HCT116 (cell line): ENCODE measurements around the gene GMPPA. TPM values are rescaled to one million over a fixed set of nuclear protein-coding genes. Genes with fewer than 3 reads are reported as not detected.

Experiments used
- ATAC-seq: fragments of 200-7000 bp; cut with Tn5 transposase; 2 replicates; pipeline ENCODE4 v1.9.1; 2020; ENCODE audit warnings: mild to moderate bottlenecking, moderate library complexity
- BruUV-seq: library from RNA; stranded (reverse); fragments of 400-500 nt; replicated peaks from 2 replicates; lab custom pipeline; 2021; lab: Mats Ljungman, UMichigan
- CTCF ChIA-PET: fragments of 300-600 bp; sonication (Branson Sonifier 250); formaldehyde crosslinking; loops from one replicate; lab custom pipeline; 2021; ENCODE audit warnings: antibody characterized with exemption; lab: Charles Lee
- POLR2A ChIA-PET: fragments of 300-600, 350-600 bp; sonication (Branson Sonifier 250); formaldehyde crosslinking; loops from one replicate; lab custom pipeline; 2021; ENCODE audit warnings: antibody characterized with exemption; lab: Charles Lee
- RAD21 ChIA-PET, 2 experiments: fragments of 300-600 bp; sonication (Branson Sonifier 250); formaldehyde crosslinking; loops; one replicate each; lab custom pipeline; 2023; ENCODE audit warnings: low total read pairs in 2 of 2; ENCODE audit not compliant: uncharacterized antibody in 2 of 2, unreplicated experiment in 2 of 2, low non-redundant PET in 1 of 2; lab: Charles Lee
- DNase-seq: peaks from one replicate; pipeline ENCODE4 v3.0.0-alpha.2; 2010; ENCODE audit warnings: low read depth, low spot score
- H2AFZ ChIP-seq: fragments of 200-600 bp; shearing (Covaris generic), sonication (generic); 2 replicates; pipeline ENCODE4 v1.6.1; 2017; ENCODE audit warnings: low read depth, mixed run types, mixed read lengths, antibody characterized with exemption, low read length; ENCODE audit not compliant: poor library complexity, severe bottlenecking
- H3K27ac ChIP-seq: 2 replicates; pipeline ENCODE4 v1.5.1; 2012; ENCODE audit warnings: low read depth, low read length
- H3K27me3 ChIP-seq: fragments of 200-600 bp; sonication (generic); 2 replicates; pipeline ENCODE4 v1.6.1; 2016; ENCODE audit warnings: mixed run types, low read length, mixed read lengths; ENCODE audit not compliant: insufficient read depth
- H3K36me3 ChIP-seq, 2 experiments: fragments of 200-500 bp in 1 of 2; fragments of 200-600 bp in 1 of 2; sonication (Bioruptor generic) in 1 of 2; sonication (generic) in 1 of 2; 2 replicates each; pipeline versions ENCODE4 v1.5.1 to v1.6.1; 2014 to 2016; ENCODE audit warnings: low read length in 2 of 2, inconsistent platforms in 1 of 2, mixed read lengths in 1 of 2, mixed run types in 1 of 2; ENCODE audit not compliant: insufficient read depth in 2 of 2, control insufficient read depth in 1 of 2
- H3K4me1 ChIP-seq, 2 experiments: fragments of 200-600 bp in 1 of 2; sonication (generic) in 1 of 2; 2 replicates each; pipeline versions ENCODE4 v1.5.1 to v1.6.1; 2012 to 2017; ENCODE audit warnings: low read length in 2 of 2, inconsistent platforms in 1 of 2, mild to moderate bottlenecking in 1 of 2, mixed read lengths in 1 of 2, mixed run types in 1 of 2, moderate library complexity in 1 of 2; ENCODE audit not compliant: insufficient read depth in 2 of 2, control insufficient read depth in 1 of 2
- H3K4me2 ChIP-seq: fragments of 200-600 bp; sonication (generic); 2 replicates; pipeline ENCODE4 v1.6.1; 2017; ENCODE audit warnings: mixed run types, low read length, mixed read lengths
- H3K4me3 ChIP-seq, 2 experiments: fragments of 200-600 bp in 1 of 2; sonication (generic) in 1 of 2; replicated peaks in 1 of 2; 2 replicates each; pipeline ENCODE4 v1.5.1; 2011 to 2016; ENCODE audit warnings: low read length in 2 of 2, control low read depth in 1 of 2, low read depth in 1 of 2, mild to moderate bottlenecking in 1 of 2, mixed read lengths in 1 of 2, mixed run types in 1 of 2
- H3K79me2 ChIP-seq: fragments of 200-600 bp; sonication (generic); 2 replicates; pipeline ENCODE4 v1.6.1; 2017; ENCODE audit warnings: mild to moderate bottlenecking, mixed run types, low read length, moderate library complexity, mixed read lengths; ENCODE audit not compliant: insufficient read depth
- H3K9ac ChIP-seq: fragments of 200-600 bp; sonication (generic); 2 replicates; pipeline ENCODE4 v1.6.1; 2016; ENCODE audit warnings: low read length, mixed read lengths
- H3K9me2 ChIP-seq: fragments of 200-600 bp; sonication (generic), shearing (Covaris generic); 2 replicates; pipeline ENCODE4 v1.6.1; 2017; ENCODE audit warnings: mixed run types, mild to moderate bottlenecking, moderate library complexity; ENCODE audit not compliant: insufficient read depth
- H3K9me3 ChIP-seq, 2 experiments: fragments of 200-500 bp in 1 of 2; fragments of 200-600 bp in 1 of 2; sonication (Bioruptor generic) in 1 of 2; sonication (generic) in 1 of 2; 2 replicates each; pipeline ENCODE4 v1.6.1; 2014 to 2017; ENCODE audit warnings: low read length in 2 of 2, mixed read lengths in 2 of 2, inconsistent platforms in 1 of 2, low read depth in 1 of 2, mild to moderate bottlenecking in 1 of 2, mixed run types in 1 of 2, moderate library complexity in 1 of 2; ENCODE audit not compliant: control insufficient read depth in 1 of 2, insufficient read depth in 1 of 2
- H4K20me1 ChIP-seq: fragments of 200-600 bp; sonication (generic), shearing (Covaris generic); 2 replicates; pipeline ENCODE4 v1.6.1; 2017; ENCODE audit warnings: mixed run types, mild to moderate bottlenecking, moderate library complexity; ENCODE audit not compliant: insufficient read depth
- CBX3 ChIP-seq: IDR thresholded peaks from 2 replicates; pipeline ENCODE4 v1.6.1; 2012; ENCODE audit warnings: low read depth
- EGR1 ChIP-seq: IDR thresholded peaks from 2 replicates; pipeline ENCODE4 v1.6.1; 2012; ENCODE audit warnings: low read depth
- ELF1 ChIP-seq: IDR thresholded peaks from 2 replicates; pipeline ENCODE4 v1.6.1; 2012; ENCODE audit warnings: low read depth, borderline replicate concordance
- EZH2 ChIP-seq: fragments of 200-600 bp; sonication (generic); IDR thresholded peaks from 2 replicates; pipeline ENCODE4 v1.6.1; 2017; ENCODE audit warnings: antibody characterized with exemption, mixed run types
- EZH2phosphoT487 ChIP-seq: fragments of 200-600 bp; IDR thresholded peaks from 2 replicates; pipeline ENCODE4 v1.6.1; 2018; ENCODE audit warnings: antibody characterized with exemption, borderline replicate concordance
- JUND ChIP-seq: IDR thresholded peaks from 2 replicates; pipeline ENCODE4 v1.6.1; 2012
- MAX ChIP-seq: IDR thresholded peaks from 2 replicates; pipeline ENCODE4 v1.6.1; 2012
- POLR2A ChIP-seq: IDR thresholded peaks from 2 replicates; pipeline ENCODE4 v1.7.0; 2011; ENCODE audit warnings: borderline replicate concordance; ENCODE audit not compliant: insufficient read depth, insufficient read length; ENCODE audit errors: extremely low read depth
- POLR2AphosphoS5 ChIP-seq: IDR thresholded peaks from 2 replicates; pipeline ENCODE4 v1.6.1; 2011; ENCODE audit warnings: mild to moderate bottlenecking, low read depth, low read length, moderate library complexity
- RAD21 ChIP-seq: IDR thresholded peaks from 2 replicates; pipeline ENCODE4 v1.6.1; 2012; ENCODE audit warnings: low read depth, mild to moderate bottlenecking
- SP1 ChIP-seq: IDR thresholded peaks from 2 replicates; pipeline ENCODE4 v1.6.1; 2012; ENCODE audit warnings: low read depth
- SRF ChIP-seq: IDR thresholded peaks from 2 replicates; pipeline ENCODE4 v1.6.1; 2012; ENCODE audit warnings: low read depth
- TCF7L2 ChIP-seq: IDR thresholded peaks from 2 replicates; pipeline ENCODE4 v1.7.0; 2011; ENCODE audit warnings: borderline replicate concordance, inconsistent platforms; ENCODE audit not compliant: insufficient read depth, insufficient read length; ENCODE audit errors: extremely low read depth
- YY1 ChIP-seq: IDR thresholded peaks from 2 replicates; pipeline ENCODE4 v1.6.1; 2011; ENCODE audit warnings: low read length, low read depth, moderate library complexity, mild to moderate bottlenecking; ENCODE audit not compliant: insufficient replicate concordance; ENCODE audit errors: extremely low read depth
- ZBTB33 ChIP-seq: IDR thresholded peaks from 2 replicates; pipeline ENCODE4 v1.6.1; 2011; ENCODE audit warnings: mild to moderate bottlenecking, low read length, moderate library complexity; ENCODE audit not compliant: insufficient replicate concordance; ENCODE audit errors: extremely low read depth
- ZFX ChIP-seq: fragments of 450-650 bp; IDR thresholded peaks from 2 replicates; pipeline ENCODE4 v1.6.1; 2017
- intact Hi-C: fragments of 100-400 bp; cut with micrococcal nuclease; formaldehyde crosslinking; loops from 2 replicates; pipeline ENCODE4 v1.10.0; 2022
- total RNA-seq: library from RNA; stranded (reverse); gene quantifications from one replicate; pipeline ENCODE4 v1.2.1, GENCODE V29; 2021; ENCODE audit not compliant: unreplicated experiment

Gene GMPPA
- total RNA-seq, 1 experiment from 2014 or later, result 71.8 TPM

GRCh38 chr2:219501849-219502248, 3.2 kb downstream of the GMPPA start (continued):
- TF ChIP-seq RAD21 (no peak), JUND (no peak), CBX3 (no peak)

- Histone ChIP-seq H4K20me1 (no peaks in the 10 kb centered on the region), H3K4me3 (no peak overlapping the region), H2AFZ (no peak overlapping the region), H3K9me3 (no peaks in the 10 kb centered on the region), H3K79me2 (peaks cover 14% of the 10 kb centered on the region), H3K27ac (no peak overlapping the region), H3K4me1 (peaks cover 11 to 37% of the 10 kb centered on the region in 2 experiments; a peak in 3 of 4 replicates), H3K9me2 (no peaks in the 10 kb centered on the region), H3K4me2 (no peak overlapping the region), H3K36me3 (peaks cover 6% of the 10 kb centered on the region in 2 experiments; a peak in 1 of 4 replicates), H3K9ac (no peak overlapping the region), H3K27me3 (no peaks in the 10 kb centered on the region)
- BruUV-seq, result no TSS peak
- intact Hi-C loops, result no loop called here
- POLR2A ChIA-PET, result no interaction called here
- ATAC-seq (no peak), DNase-seq (no peak)
- TF ChIP-seq ZBTB33 (no peak), POLR2AphosphoS5 (no peak), CBX3 (no peak), RAD21 (no peak), EGR1 (no peak), ZFX (no peak), EZH2phosphoT487 (no peak), TCF7L2 (no peak), YY1 (no peak), EZH2 (no peak), SRF (no peak), SP1 (no peak), POLR2A (no peak), MAX (no peak), ELF1 (no peak)
- CTCF ChIA-PET, result no interaction called here
- RAD21 ChIA-PET, result no interaction called here
Observed at GRCh38 chr2:219502618-219503017, 3.9 kb downstream of the GMPPA start.
